Small intestine (tissue), 7 donors: Measurements from ENCODE around the gene EIF3I. TPM values are rescaled to one million over a fixed set of nuclear protein-coding genes. Genes with fewer than 3 reads are reported as not detected.
"Not testable (repeated sequence)": the region's sequence is repeated elsewhere in the genome, so short reads cannot be mapped to it uniquely, and the experiment has no call there.

Experiments
- DNase-seq, 2 donors: peaks; one replicate each; pipeline versions ENCODE4 v3.0.0 to v3.0.0-alpha.2; 2013
- FAIRE-seq: peaks from 2 replicates; lab custom pipeline; 2012; peaks lifted over from hg19 to GRCh38; lab: Jason Lieb, UNC
- H3K27ac ChIP-seq, 3 donors: one replicate each; pipeline ENCODE4 v1.5.1; 2013; ENCODE audit warnings: low read length in 2 of 3, mild to moderate bottlenecking in 2 of 3, control low read depth in 1 of 3, inconsistent platforms in 1 of 3, low read depth in 1 of 3, moderate library complexity in 1 of 3
- H3K27me3 ChIP-seq, 3 donors: one replicate each; pipeline ENCODE4 v1.6.1; 2013; ENCODE audit warnings: low read length in 3 of 3, inconsistent platforms in 1 of 3; ENCODE audit not compliant: control insufficient read depth in 3 of 3, insufficient read depth in 3 of 3
- H3K36me3 ChIP-seq, 3 donors: one replicate each; pipeline ENCODE4 v1.6.1; 2013; ENCODE audit warnings: low read length in 3 of 3, inconsistent platforms in 1 of 3, low read depth in 1 of 3, mild to moderate bottlenecking in 1 of 3, moderate library complexity in 1 of 3; ENCODE audit not compliant: control insufficient read depth in 3 of 3, insufficient read depth in 2 of 3
- H3K4me1 ChIP-seq, 3 donors: one replicate each; pipeline ENCODE4 v1.6.1; 2013; ENCODE audit warnings: low read length in 2 of 3, inconsistent platforms in 1 of 3, low read depth in 1 of 3, mild to moderate bottlenecking in 1 of 3, moderate library complexity in 1 of 3; ENCODE audit not compliant: control insufficient read depth in 3 of 3, insufficient read depth in 2 of 3
- H3K4me3 ChIP-seq, 3 donors: one replicate each; pipeline ENCODE4 v1.5.1; 2013; ENCODE audit warnings: low read length in 3 of 3, control low read depth in 1 of 3, inconsistent platforms in 1 of 3, low read depth in 1 of 3, mild to moderate bottlenecking in 1 of 3, moderate library complexity in 1 of 3
- H3K9me3 ChIP-seq, 2 donors: one replicate each; pipeline ENCODE4 v1.6.1; 2013; ENCODE audit warnings: low read depth in 1 of 2, low read length in 1 of 2; ENCODE audit not compliant: control insufficient read depth in 2 of 2, insufficient read depth in 1 of 2
- WGBS, 3 donors: extraction: QIAGEN DNeasy Blood & Tissue Kit; methylation state at CpG; one replicate each; pipeline ENCODE4 v1.1.7; 2013; 5-methylcytosine and 5-hydroxymethylcytosine counted together
- polyA plus RNA-seq, 4 donors: library from polyadenylated mRNA; stranded (reverse) in 3 of 4; unstranded in 1 of 4; fragments of 200-250 nt in 3 of 4; fragments of 120-200 nt in 1 of 4; gene quantifications; one replicate each; pipeline versions ENCODE4 v1.2.1 to v1.2.3, GENCODE V29; 2013
- donor health status: healthy with polysubstance abuse.
- donor health status: control.
- donor health status: control.
- donor health status: Bipolar disorder and iron deficiency.
- donor health status: healthy.

The EIF3I gene
- polyA plus RNA-seq, 4 donors, result 158 to 234 (median 169) TPM

DNA sequence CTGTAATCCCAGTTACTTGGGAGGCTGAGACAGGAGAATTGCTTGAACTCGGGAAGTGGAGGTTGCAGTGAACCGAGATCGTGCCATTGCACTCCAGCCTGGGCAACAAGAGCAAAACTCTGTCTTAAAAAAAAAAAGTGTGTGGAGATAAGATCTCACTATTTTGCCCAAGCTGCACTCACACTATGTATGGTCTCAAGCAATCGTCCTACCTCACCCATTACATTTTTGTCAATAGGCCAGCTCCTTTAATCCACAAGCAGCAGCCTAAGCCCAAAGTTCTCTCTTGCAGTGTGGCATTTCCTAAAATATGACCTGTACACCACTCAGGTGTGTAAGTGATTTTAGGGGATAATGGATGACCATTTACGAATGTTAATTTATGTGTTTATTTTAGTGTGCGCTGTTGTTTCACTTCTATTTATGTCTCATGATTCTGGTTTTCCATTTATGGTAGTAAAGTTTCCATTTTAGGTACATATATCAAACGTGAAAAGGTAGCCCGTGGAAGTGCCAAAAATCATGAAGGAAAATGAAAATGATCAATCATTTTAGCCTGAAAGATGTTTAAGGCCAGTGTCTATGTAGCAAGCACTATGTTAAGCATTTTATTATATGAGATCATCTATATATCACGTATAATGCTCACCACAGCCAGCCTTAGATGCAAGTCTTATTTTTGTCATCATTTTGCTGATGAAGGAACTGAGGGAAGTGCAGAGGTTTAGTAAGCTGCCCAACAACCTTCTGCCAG is 34.4 kb downstream of the EIF3I start:
- 57 to 74% (median 69%) methylated on average over 9 of the region's 9 CpGs for WGBS, 3 donors
- DNase-seq, result no peak
- Histone ChIP-seq H3K27ac (peak overlapping the region in 1 of 3 donors; percentile 63), H3K36me3 (no peaks in the 10 kb centered on the region), H3K27me3 (no peaks in the 10 kb centered on the region), H3K4me3 (no peak overlapping the region), H3K9me3 (no peaks in the 10 kb centered on the region), H3K4me1 (no peaks in the 10 kb centered on the region)
- FAIRE-seq, result no peak

DNA sequence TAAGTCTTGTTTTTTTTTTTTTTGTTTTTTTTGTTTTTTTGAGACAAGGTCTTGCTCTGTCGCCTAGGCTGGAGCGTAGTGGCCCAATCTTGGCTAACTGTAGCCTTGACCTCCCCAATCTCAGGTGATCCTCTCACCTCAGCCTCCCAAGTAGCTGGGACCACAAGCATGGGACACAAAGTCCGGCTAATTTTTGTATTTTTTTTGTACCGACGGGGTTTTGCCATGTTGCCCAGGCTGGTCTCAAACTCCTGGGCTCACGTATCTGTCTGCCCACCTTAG is 35.0 kb downstream of the EIF3I start:
- Histone ChIP-seq H3K27ac (peak overlapping the region in 1 of 3 donors; percentile 13), H3K4me3 (no peak overlapping the region), H3K9me3 (no peaks in the 10 kb centered on the region), H3K4me1 (no peaks in the 10 kb centered on the region), H3K36me3 (no peaks in the 10 kb centered on the region), H3K27me3 (no peaks in the 10 kb centered on the region)
- WGBS, 3 donors, result 86 to 98% (median 91%) methylated on average over 6 of the region's 6 CpGs
- no peak for FAIRE-seq
- DNase-seq, result no peak

- H3K27me3 ChIP-seq, H3K9me3 ChIP-seq, FAIRE-seq, H3K4me1 ChIP-seq, H3K36me3 ChIP-seq, DNase-seq, H3K27ac ChIP-seq, H3K4me3 ChIP-seq: not testable (repeated sequence)
- WGBS, 3 donors, result 92 to 99% (median 95%) methylated on average over 4 of the region's 4 CpGs
Measured at GRCh38 chr1:32263236-32263593, 41.0 kb downstream of the EIF3I start.

DNA sequence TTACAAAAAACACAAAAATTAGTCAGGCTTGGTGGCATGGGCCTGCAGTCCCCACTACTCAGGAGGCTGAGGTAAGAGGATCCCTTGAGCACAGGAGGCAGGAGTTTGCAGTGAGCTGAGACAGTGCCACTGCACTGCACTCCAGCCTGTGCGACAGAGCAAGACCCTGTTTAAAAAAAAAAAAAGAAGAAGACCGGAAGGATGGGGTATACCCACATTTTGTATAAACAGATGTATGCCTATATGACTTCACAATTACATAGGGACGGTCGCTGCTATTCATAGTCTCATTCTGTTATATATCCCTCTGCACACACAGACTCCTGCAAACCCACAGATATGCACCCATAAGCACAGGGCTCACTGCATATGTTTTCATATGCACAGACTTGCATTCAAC is 41.5 kb downstream of the EIF3I start:
- DNase-seq (no peak), FAIRE-seq (no peak)
- Histone ChIP-seq H3K4me3 (no peak overlapping the region), H3K36me3 (no peaks in the 10 kb centered on the region), H3K9me3 (no peaks in the 10 kb centered on the region), H3K27ac (no peak overlapping the region), H3K27me3 (no peaks in the 10 kb centered on the region), H3K4me1 (no peaks in the 10 kb centered on the region)
- 75 to 93% (median 84%) methylated on average over 4 of the region's 4 CpGs for WGBS, 3 donors

DNA sequence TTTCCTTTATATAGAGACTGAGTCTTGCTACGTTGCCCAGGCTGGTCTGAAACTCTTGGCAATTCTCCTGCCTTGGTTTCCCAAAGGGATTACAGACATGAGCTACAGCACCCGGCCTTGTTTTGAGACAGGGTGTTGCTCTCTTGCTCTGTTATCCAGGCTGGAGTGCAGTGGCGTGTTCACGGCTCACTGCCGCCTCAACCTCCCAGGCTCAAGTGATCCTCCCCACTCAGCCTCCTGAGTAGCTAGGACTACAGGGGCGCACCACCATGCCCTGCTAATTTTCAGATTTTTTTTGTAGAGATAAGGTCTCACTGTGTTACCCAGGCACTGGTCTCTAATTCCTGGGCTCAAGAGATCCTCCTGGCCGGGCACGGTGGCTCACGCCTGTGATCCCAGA is 43.6 kb downstream of the EIF3I start:
- WGBS, 3 donors, result 94 to 98% (median 95%) methylated on average over 9 of the region's 9 CpGs
- Histone ChIP-seq H3K4me3 (no peak overlapping the region), H3K36me3 (no peaks in the 10 kb centered on the region), H3K9me3 (no peaks in the 10 kb centered on the region), H3K27me3 (no peaks in the 10 kb centered on the region), H3K4me1 (no peaks in the 10 kb centered on the region), H3K27ac (no peak overlapping the region)
- FAIRE-seq (no peak), DNase-seq (no peak)

GRCh38 chr1:32266921-32267591 is 44.8 kb downstream of the EIF3I start:
- DNase-seq (peak in 1 of 2 donors; percentile 42), FAIRE-seq (no peak)
- peak overlapping the region in 2 of 3 donors; percentile 53 to 61 for H3K27ac ChIP-seq
- H3K9me3 ChIP-seq, result no peaks in the 10 kb centered on the region
- no peaks in the 10 kb centered on the region for H3K4me1 ChIP-seq
- no peak overlapping the region for H3K4me3 ChIP-seq
- H3K27me3 ChIP-seq, result no peaks in the 10 kb centered on the region
- WGBS, 3 donors, result 49 to 70% (median 66%) methylated on average over 7 of the region's 7 CpGs
- H3K36me3 ChIP-seq, result no peaks in the 10 kb centered on the region

DNA sequence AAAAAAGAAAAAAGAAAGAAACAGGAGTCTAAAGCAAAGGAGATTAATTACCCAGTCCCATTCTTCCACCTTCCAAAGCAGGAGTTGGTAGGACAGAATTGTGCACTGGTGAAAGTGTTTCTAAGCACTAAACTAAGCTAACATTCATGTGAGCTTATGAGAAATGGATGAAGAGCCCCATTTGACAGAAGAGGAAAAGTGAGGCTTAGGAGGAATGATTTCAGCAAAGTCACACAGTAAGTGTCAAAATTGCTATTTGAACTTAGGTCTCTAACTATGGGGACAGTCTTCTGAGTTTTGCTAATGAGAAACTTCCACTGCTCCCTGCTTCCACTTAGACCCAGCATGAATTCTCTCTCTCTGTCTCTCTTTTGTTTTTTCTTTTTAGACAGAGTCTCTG is 47.5 kb downstream of the EIF3I start:
- FAIRE-seq, result no peak
- Histone ChIP-seq H3K4me1 (no peaks in the 10 kb centered on the region), H3K27me3 (peaks cover 0 to 14% (median 0%) of the 10 kb centered on the region in 3 donors)

DNA sequence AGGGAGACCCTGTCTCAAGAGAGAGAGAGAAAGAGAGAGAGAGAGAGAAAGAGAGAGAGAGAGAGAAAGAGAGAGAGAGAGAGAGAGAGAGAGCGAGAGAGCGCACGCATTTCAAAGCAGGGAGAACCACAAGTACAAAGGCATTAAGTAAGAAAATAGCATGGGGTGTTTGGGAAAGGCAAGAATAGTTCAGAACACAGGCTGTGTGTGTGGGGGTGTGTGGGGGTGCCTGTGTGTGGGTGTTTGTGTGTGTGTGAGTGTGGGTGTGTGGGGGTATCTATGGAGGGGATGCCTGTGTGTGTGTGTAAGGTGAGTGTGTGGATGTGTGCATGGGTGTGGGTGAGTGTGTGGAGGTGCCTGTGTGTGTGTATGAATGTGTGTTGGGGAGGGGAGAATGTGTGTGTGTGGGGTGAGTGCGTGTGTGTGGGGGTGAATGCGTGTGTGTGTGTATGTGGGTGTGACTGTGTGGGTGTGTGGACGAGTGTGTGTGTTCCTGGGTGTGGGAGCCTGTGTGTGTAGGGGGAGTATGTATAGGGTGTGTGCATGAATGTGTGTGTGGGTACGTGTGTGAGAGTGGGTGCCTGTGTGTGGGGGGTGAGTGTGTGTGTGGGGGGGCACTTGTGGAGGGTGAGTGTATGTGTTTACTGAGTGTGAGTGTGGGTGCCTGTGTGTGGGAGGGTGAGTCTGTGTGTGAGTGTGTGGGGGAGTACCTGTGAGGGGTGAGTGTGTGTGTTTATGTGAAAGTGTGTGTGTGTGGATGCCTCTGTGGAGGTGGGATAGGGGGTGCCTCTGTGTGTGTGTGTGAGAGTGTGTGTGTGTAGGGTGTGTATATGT is 50.6 kb downstream of the EIF3I start:
- DNase-seq, result no peak
- FAIRE-seq, result no peak
- WGBS, 3 donors, result 67 to 77% (median 69%) methylated on average over 7 of the region's 7 CpGs
- H3K4me3 ChIP-seq, result no peak overlapping the region
- no peaks in the 10 kb centered on the region for H3K4me1 ChIP-seq
- H3K27ac ChIP-seq, result peak overlapping the region in 1 of 3 donors; percentile 4
- H3K36me3 ChIP-seq, result peaks cover 0 to 2% (median 0%) of the 10 kb centered on the region in 3 donors
- no peaks in the 10 kb centered on the region for H3K9me3 ChIP-seq
- H3K27me3 ChIP-seq, result peaks cover 0 to 32% (median 0%) of the 10 kb centered on the region in 3 donors

More for the DNA sequence above, 47.5 kb downstream of the EIF3I start:
- Histone ChIP-seq H3K9me3 (no peaks in the 10 kb centered on the region), H3K27ac (no peak overlapping the region), H3K36me3 (no peaks in the 10 kb centered on the region), H3K4me3 (no peak overlapping the region)
- DNase-seq, result no peak
